PC-3 (cell line): ENCODE measurements around the gene NOTCH1.

Experiments
- EZH2phosphoT487 ChIP-seq: fragments of 300-600 bp; sonication (generic); IDR thresholded peaks from 2 replicates; pipeline ENCODE4 v1.6.1; 2018; ENCODE audit warnings: mild to moderate bottlenecking, antibody characterized with exemption, low read length, borderline replicate concordance
- TF ChIP-seq, protein P1 (sequence below): fragments of 300-600 bp; sonication (generic); conservative IDR thresholded peaks from 2 replicates; pipeline ENCODE4 v1.5.1; 2017; ENCODE audit warnings: antibody characterized with exemption, low read depth, mild to moderate bottlenecking, low read length

DNA sequence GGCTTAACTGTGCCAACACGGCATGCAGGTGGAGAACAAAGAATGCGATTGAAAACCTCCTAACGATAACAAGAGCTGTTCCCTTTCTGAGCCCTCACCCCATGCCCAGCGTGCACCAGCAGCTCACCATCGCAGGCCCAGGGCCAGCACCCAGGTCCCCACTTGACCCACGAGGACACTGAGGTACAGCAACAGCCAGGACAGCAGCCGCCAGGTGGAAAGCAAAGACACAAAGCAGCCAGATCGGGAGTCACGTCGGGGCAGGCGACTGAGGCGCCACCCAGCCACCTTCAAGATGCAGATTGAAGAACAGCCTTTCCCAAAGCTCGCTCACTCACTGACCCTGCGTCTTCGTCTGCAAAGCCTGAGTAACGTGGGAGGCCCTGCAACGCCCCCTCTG is 56.1 kb downstream of the NOTCH1 start:
- TF ChIP-seq, protein P1, sequence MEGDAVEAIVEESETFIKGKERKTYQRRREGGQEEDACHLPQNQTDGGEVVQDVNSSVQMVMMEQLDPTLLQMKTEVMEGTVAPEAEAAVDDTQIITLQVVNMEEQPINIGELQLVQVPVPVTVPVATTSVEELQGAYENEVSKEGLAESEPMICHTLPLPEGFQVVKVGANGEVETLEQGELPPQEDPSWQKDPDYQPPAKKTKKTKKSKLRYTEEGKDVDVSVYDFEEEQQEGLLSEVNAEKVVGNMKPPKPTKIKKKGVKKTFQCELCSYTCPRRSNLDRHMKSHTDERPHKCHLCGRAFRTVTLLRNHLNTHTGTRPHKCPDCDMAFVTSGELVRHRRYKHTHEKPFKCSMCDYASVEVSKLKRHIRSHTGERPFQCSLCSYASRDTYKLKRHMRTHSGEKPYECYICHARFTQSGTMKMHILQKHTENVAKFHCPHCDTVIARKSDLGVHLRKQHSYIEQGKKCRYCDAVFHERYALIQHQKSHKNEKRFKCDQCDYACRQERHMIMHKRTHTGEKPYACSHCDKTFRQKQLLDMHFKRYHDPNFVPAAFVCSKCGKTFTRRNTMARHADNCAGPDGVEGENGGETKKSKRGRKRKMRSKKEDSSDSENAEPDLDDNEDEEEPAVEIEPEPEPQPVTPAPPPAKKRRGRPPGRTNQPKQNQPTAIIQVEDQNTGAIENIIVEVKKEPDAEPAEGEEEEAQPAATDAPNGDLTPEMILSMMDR: no peak
- no peak for TF ChIP-seq EZH2phosphoT487
